Parathyroid adenoma (tissue), 2 donors: ENCODE measurements around the gene CEP89.

ENCODE experiments used
- H2AFZ ChIP-seq: fragments of 300-600 bp; sonication (generic); one replicate; pipeline ENCODE4 v1.7.0; 2017; ENCODE audit warnings: antibody characterized with exemption, mild to moderate bottlenecking
- H3K27ac ChIP-seq: fragments of 300-600 bp; sonication (generic); one replicate; pipeline ENCODE4 v1.7.0; 2017
- H3K27me3 ChIP-seq: fragments of 300-600 bp; sonication (generic); one replicate; pipeline ENCODE4 v1.7.0; 2017; ENCODE audit warnings: low read length; ENCODE audit not compliant: control insufficient read depth, insufficient read depth
- H3K36me3 ChIP-seq: fragments of 300-600 bp; sonication (generic); one replicate; pipeline ENCODE4 v1.7.0; 2017; ENCODE audit warnings: low read length; ENCODE audit not compliant: control insufficient read depth, insufficient read depth
- H3K4me1 ChIP-seq: fragments of 300-600 bp; sonication (generic); one replicate; pipeline ENCODE4 v1.7.0; 2017; ENCODE audit warnings: control low read depth
- H3K4me2 ChIP-seq: fragments of 300-600 bp; sonication (generic); one replicate; pipeline ENCODE4 v1.7.0; 2017; ENCODE audit warnings: low read length
- H3K4me3 ChIP-seq: fragments of 300-600 bp; sonication (generic); one replicate; pipeline ENCODE4 v1.7.0; 2017; ENCODE audit warnings: low read depth, low read length
- H3K79me2 ChIP-seq: fragments of 300-600 bp; sonication (generic); one replicate; pipeline ENCODE4 v1.7.0; 2017; ENCODE audit warnings: control low read depth
- H3K9ac ChIP-seq: fragments of 300-600 bp; sonication (generic); one replicate; pipeline ENCODE4 v1.7.0; 2017; ENCODE audit warnings: mild to moderate bottlenecking
- H3K9me3 ChIP-seq: fragments of 300-600 bp; sonication (generic); one replicate; pipeline ENCODE4 v1.7.0; 2017; ENCODE audit warnings: low read length; ENCODE audit not compliant: control insufficient read depth
- CTCF ChIP-seq: fragments of 300-600 bp; sonication (generic); IDR thresholded peaks from one replicate; pipeline ENCODE4 v1.7.0; 2017; ENCODE audit warnings: antibody characterized with exemption, mild to moderate bottlenecking
- donor health status: primary hyperparathyroidism.

CEP89 gene

DNA sequence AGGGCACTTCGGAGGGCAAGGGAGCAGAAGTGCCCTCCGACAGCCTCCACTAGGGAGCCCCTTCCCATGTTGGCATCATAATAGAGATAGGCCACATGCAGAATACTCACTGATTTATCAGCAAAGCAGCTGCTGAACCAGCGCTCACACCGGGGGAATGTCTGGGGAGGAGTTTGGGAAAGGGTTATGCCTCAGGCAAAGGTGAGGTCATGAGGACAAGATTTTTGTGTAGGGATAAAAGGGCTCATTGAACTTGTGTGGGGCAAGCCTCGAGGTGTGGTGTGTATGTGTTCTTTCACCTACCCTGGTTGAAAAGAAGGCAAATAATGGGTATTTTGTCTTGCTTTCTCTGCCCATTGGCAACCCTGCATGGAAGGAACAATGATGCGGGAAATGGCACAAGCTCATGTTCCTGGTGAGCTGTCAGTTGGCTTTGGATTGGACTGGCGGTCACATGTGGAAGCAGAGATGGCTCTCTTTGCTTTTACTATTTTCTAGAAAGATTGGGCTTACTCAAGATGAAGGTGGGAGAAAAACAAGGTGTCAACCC is 63.0 kb downstream of the CEP89 start:
- no peaks in the 10 kb centered on the region for H3K9me3 ChIP-seq
- no peak overlapping the region for H3K27ac ChIP-seq
- no peaks in the 10 kb centered on the region for H3K36me3 ChIP-seq
- no peaks in the 10 kb centered on the region for H3K27me3 ChIP-seq
- H3K4me3 ChIP-seq: no peak overlapping the region
- H3K4me2 ChIP-seq: no peak overlapping the region
- H2AFZ ChIP-seq: no peak overlapping the region
- H3K9ac ChIP-seq: no peak overlapping the region
- no peaks in the 10 kb centered on the region for H3K4me1 ChIP-seq
- H3K79me2 ChIP-seq: no peaks in the 10 kb centered on the region
- TF ChIP-seq CTCF: no peak

GRCh38 chr19:32902448-32902847 is 69.3 kb downstream of the CEP89 start:
- no peak for TF ChIP-seq CTCF
- no peaks in the 10 kb centered on the region for H3K36me3 ChIP-seq
- H3K4me2 ChIP-seq: no peak overlapping the region
- H3K9me3 ChIP-seq: no peaks in the 10 kb centered on the region
- no peaks in the 10 kb centered on the region for H3K4me1 ChIP-seq
- H3K9ac ChIP-seq: no peak overlapping the region
- H3K27ac ChIP-seq: no peak overlapping the region
- no peaks in the 10 kb centered on the region for H3K79me2 ChIP-seq
- H3K27me3 ChIP-seq: no peaks in the 10 kb centered on the region
- H2AFZ ChIP-seq: no peak overlapping the region
- no peak overlapping the region for H3K4me3 ChIP-seq

GRCh38 chr19:32901504-32902161 is 70.1 kb downstream of the CEP89 start:
- no peak for TF ChIP-seq CTCF
- no peak overlapping the region for H2AFZ ChIP-seq
- H3K4me1 ChIP-seq: no peaks in the 10 kb centered on the region
- H3K27ac ChIP-seq: no peak overlapping the region
- H3K4me2 ChIP-seq: no peak overlapping the region
- no peaks in the 10 kb centered on the region for H3K27me3 ChIP-seq
- no peaks in the 10 kb centered on the region for H3K36me3 ChIP-seq
- no peaks in the 10 kb centered on the region for H3K79me2 ChIP-seq
- H3K9ac ChIP-seq: no peak overlapping the region
- H3K4me3 ChIP-seq: no peak overlapping the region
- H3K9me3 ChIP-seq: no peaks in the 10 kb centered on the region

DNA sequence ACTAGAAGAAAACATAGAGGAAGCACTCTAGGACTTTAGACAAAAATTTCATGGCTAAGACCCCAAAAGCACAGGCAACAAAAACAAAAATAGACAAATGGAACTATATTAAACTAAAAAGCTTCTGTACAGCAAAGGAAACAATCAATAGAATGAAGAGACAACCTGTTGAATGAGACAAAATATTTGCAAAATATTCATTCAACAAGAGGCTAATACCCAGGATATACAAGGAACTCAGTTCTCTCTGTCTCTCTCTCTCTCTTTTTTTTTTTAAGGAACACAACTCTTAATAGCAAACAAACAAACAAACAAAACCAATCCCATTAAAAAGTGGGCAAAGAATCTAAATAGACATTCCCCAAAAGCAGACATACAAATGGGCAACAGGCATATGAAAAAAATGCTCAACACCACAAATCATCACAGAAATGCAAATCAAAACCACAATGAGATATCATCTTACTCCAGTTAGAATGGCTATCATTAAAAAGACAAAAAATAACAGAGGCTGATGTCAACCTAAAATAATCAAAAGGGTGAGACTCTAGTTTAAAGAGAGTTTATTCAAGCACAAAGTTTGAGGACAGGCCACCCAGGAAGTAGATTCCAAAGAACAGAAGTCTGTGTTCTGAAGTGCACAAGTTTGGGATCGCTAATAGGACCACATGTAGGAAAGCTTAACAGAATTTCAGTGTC is 75.1 kb downstream of the CEP89 start:
- TF ChIP-seq CTCF: no peak
- Histone ChIP-seq H3K79me2 (no peaks in the 10 kb centered on the region), H3K36me3 (no peaks in the 10 kb centered on the region), H2AFZ (no peak overlapping the region), H3K4me3 (no peak overlapping the region), H3K27ac (no peak overlapping the region), H3K27me3 (no peaks in the 10 kb centered on the region), H3K9ac (no peak overlapping the region), H3K4me2 (no peak overlapping the region), H3K9me3 (no peaks in the 10 kb centered on the region), H3K4me1 (no peaks in the 10 kb centered on the region)
